Uterus (tissue), 2 donors: ENCODE results near the gene TTC9B.

ENCODE experiments used
- POLR2A ChIP-seq, 2 donors: fragments of 450-650 bp; IDR thresholded peaks; one replicate each; pipeline ENCODE4 v1.6.1; 2016; ENCODE audit warnings: antibody characterized with exemption in 2 of 2, mild to moderate bottlenecking in 1 of 2, moderate library complexity in 1 of 2
- TF ChIP-seq, protein P1 (sequence below), 4 experiments: fragments of 200-600 bp in 2 of 4; fragments of 450-650 bp in 2 of 4; sonication (generic) in 2 of 4; IDR thresholded peaks; one replicate each; pipeline ENCODE4 v1.5.1; 2016 to 2019; ENCODE audit warnings: antibody characterized with exemption in 4 of 4, mild to moderate bottlenecking in 2 of 4, moderate library complexity in 1 of 4

GRCh38 chr19:40247735-40248262 lies 29.6 kb upstream of the TTC9B start:
- TF ChIP-seq, protein P1, sequence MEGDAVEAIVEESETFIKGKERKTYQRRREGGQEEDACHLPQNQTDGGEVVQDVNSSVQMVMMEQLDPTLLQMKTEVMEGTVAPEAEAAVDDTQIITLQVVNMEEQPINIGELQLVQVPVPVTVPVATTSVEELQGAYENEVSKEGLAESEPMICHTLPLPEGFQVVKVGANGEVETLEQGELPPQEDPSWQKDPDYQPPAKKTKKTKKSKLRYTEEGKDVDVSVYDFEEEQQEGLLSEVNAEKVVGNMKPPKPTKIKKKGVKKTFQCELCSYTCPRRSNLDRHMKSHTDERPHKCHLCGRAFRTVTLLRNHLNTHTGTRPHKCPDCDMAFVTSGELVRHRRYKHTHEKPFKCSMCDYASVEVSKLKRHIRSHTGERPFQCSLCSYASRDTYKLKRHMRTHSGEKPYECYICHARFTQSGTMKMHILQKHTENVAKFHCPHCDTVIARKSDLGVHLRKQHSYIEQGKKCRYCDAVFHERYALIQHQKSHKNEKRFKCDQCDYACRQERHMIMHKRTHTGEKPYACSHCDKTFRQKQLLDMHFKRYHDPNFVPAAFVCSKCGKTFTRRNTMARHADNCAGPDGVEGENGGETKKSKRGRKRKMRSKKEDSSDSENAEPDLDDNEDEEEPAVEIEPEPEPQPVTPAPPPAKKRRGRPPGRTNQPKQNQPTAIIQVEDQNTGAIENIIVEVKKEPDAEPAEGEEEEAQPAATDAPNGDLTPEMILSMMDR (IDR thresholded peaks at IDR 0.05) = no peak
- TF ChIP-seq POLR2A (IDR thresholded peaks at IDR 0.05) = no peak
